Panc1 (cell line): ENCODE measurements around the gene TAGLN. TPM values are rescaled to one million over a fixed set of nuclear protein-coding genes. Genes with fewer than 3 reads are reported as not detected.

Experiments
- ATAC-seq: fragments of 200-7000 bp; cut with Tn5 transposase; 2 replicates; pipeline ENCODE4 v1.9.1; 2020; ENCODE audit warnings: mild to moderate bottlenecking, moderate library complexity
- BruUV-seq: library from RNA; stranded (reverse); fragments of 400-500 nt; replicated peaks from 2 replicates; lab custom pipeline; 2021; lab: Mats Ljungman, UMichigan
- CTCF ChIA-PET: fragments of 300-600 bp; sonication (Branson Sonifier 250); formaldehyde crosslinking; loops from one replicate; lab custom pipeline; 2022; ENCODE audit warnings: antibody characterized with exemption; lab: Charles Lee
- POLR2A ChIA-PET: fragments of 300-600 bp; sonication (Branson Sonifier 250); formaldehyde crosslinking; loops from one replicate; lab custom pipeline; 2022; ENCODE audit warnings: antibody characterized with exemption; lab: Charles Lee
- DNase-seq: peaks from one replicate; pipeline ENCODE4 v3.0.0-alpha.2; 2010; ENCODE audit warnings: low read depth, low spot score
- H3K27ac ChIP-seq: 2 replicates; pipeline ENCODE4 v1.5.1; 2011; ENCODE audit warnings: mild to moderate bottlenecking, low read length, inconsistent platforms
- H3K27me3 ChIP-seq: fragments of 200-500 bp; sonication (Bioruptor generic); 2 replicates; pipeline ENCODE4 v1.6.0; 2014; ENCODE audit warnings: low read length, inconsistent platforms; ENCODE audit not compliant: control insufficient read depth, insufficient read depth
- H3K36me3 ChIP-seq: fragments of 200-500 bp; sonication (Bioruptor generic); 2 replicates; pipeline ENCODE4 v1.5.1; 2014; ENCODE audit warnings: inconsistent platforms, mild to moderate bottlenecking, low read length, moderate library complexity; ENCODE audit not compliant: control insufficient read depth, insufficient read depth
- H3K4me1 ChIP-seq: 2 replicates; pipeline ENCODE4 v1.5.1; 2011; ENCODE audit warnings: inconsistent platforms, mild to moderate bottlenecking, low read length, moderate library complexity; ENCODE audit not compliant: control insufficient read depth, insufficient read depth
- H3K4me3 ChIP-seq, 2 experiments: 2 replicates each; pipeline ENCODE4 v1.5.1; 2011 to 2012; ENCODE audit warnings: low read depth in 2 of 2, low read length in 2 of 2, mild to moderate bottlenecking in 2 of 2, inconsistent platforms in 1 of 2, moderate library complexity in 1 of 2
- H3K9me3 ChIP-seq: fragments of 200-500 bp; sonication (Bioruptor generic); 2 replicates; pipeline ENCODE4 v1.5.1; 2014; ENCODE audit warnings: low read depth, mild to moderate bottlenecking, inconsistent platforms, low read length, moderate library complexity; ENCODE audit not compliant: control insufficient read depth, insufficient read depth
- CTCF ChIP-seq: fragments of 450-650 bp; IDR thresholded peaks from 2 replicates; pipeline ENCODE4 v1.5.1; 2017; ENCODE audit warnings: mild to moderate bottlenecking
- POLR2AphosphoS5 ChIP-seq: IDR thresholded peaks from 2 replicates; pipeline ENCODE4 v1.6.1; 2012; ENCODE audit warnings: mild to moderate bottlenecking, low read depth, low read length, moderate library complexity
- REST ChIP-seq, 2 experiments: IDR thresholded peaks; 2 replicates each; pipeline ENCODE4 v1.6.1; 2011 to 2012; ENCODE audit warnings: low read depth in 2 of 2, control low read depth in 1 of 2, low read length in 1 of 2, mild to moderate bottlenecking in 1 of 2, moderate library complexity in 1 of 2; ENCODE audit not compliant: insufficient read depth in 1 of 2
- SIN3A ChIP-seq: IDR thresholded peaks from 2 replicates; pipeline ENCODE4 v1.6.1; 2012; ENCODE audit warnings: low read depth, mild to moderate bottlenecking, low read length, moderate library complexity, borderline replicate concordance; ENCODE audit not compliant: insufficient read depth
- TCF7L2 ChIP-seq: IDR thresholded peaks from 2 replicates; pipeline ENCODE4 v1.6.1; 2011; ENCODE audit warnings: mild to moderate bottlenecking, low read depth, low read length, inconsistent platforms
- in situ Hi-C: cut with HindIII; loops from 2 replicates; pipeline ENCODE4 v1.10.0; 2016; ENCODE audit warnings: low sequenced_read_pairs, low pct_unique_long_range_greater_than_20kb
- intact Hi-C: fragments of 100-400 bp; cut with micrococcal nuclease; formaldehyde crosslinking; loops from one replicate; pipeline ENCODE4 v1.10.0; 2022; ENCODE audit not compliant: unreplicated experiment
- total RNA-seq: library from RNA; stranded (reverse); gene quantifications from one replicate; pipeline ENCODE4 v1.2.1, GENCODE V29; 2021; ENCODE audit not compliant: unreplicated experiment

The TAGLN gene
- total RNA-seq, 1 experiment from 2014 or later = 6.4 TPM

- H3K4me1 ChIP-seq = no peaks in the 10 kb centered on the region
- ATAC-seq (no peak), DNase-seq (no peak)
- H3K27me3 ChIP-seq = no peaks in the 10 kb centered on the region
- TF ChIP-seq TCF7L2 (no peak), CTCF (no peak), SIN3A (no peak), POLR2AphosphoS5 (no peak)
- ChIA-PET CTCF (no interaction called here), POLR2A (no interaction called here)
- BruUV-seq = no TSS peak
- intact Hi-C loops = no loop called here
- no peak overlapping the region for H3K27ac ChIP-seq
- in situ Hi-C loops = no loop called here
- H3K4me3 ChIP-seq = no peak overlapping the region
- H3K36me3 ChIP-seq = peaks cover 19% of the 10 kb centered on the region
- no peaks in the 10 kb centered on the region for H3K9me3 ChIP-seq
Measured at GRCh38 chr11:117159892-117160291, 39.3 kb upstream of the TAGLN start.

GRCh38 chr11:117160826-117161225 lies 38.3 kb upstream of the TAGLN start:
- no peaks in the 10 kb centered on the region for H3K27me3 ChIP-seq
- in situ Hi-C loops (no loop called here), intact Hi-C loops (no loop called here)
- H3K36me3 ChIP-seq = peaks cover 24% of the 10 kb centered on the region
- no peaks in the 10 kb centered on the region for H3K4me1 ChIP-seq
- H3K27ac ChIP-seq = no peak overlapping the region
- TF ChIP-seq SIN3A = no peak
- TF ChIP-seq TCF7L2 = no peak
- no peak for TF ChIP-seq REST (IDR thresholded peaks at IDR 0.05; ENCODE audit: insufficient read depth in 1 of 2, low read depth in 2 of 2, low read length in 1 of 2)
- TF ChIP-seq CTCF = no peak
- TF ChIP-seq POLR2AphosphoS5 = no peak
- ATAC-seq (no peak), DNase-seq (no peak)
- BruUV-seq = no TSS peak
- ChIA-PET CTCF (interaction anchor here (1.3 kb wide), 1 partner anchor 13 kb away, joined by 5 read pairs; no protein-coding TSS in a partner anchor), POLR2A (interaction anchor here (0.6 kb wide), 1 partner anchor 134 kb away, joined by 4 read pairs; no protein-coding TSS in a partner anchor)
- H3K4me3 ChIP-seq = no peak overlapping the region
- no peaks in the 10 kb centered on the region for H3K9me3 ChIP-seq
